Left ventricle myocardium superior (tissue), 1 donor: Measurements from ENCODE around the gene DNA2. TPM values are rescaled to one million over a fixed set of nuclear protein-coding genes. Genes with fewer than 3 reads are reported as not detected.

Source experiments
- ATAC-seq: fragments of 200-7000 bp; cut with Tn5 transposase; one replicate; pipeline ENCODE4 v1.9.1; 2020; ENCODE audit warnings: mild to moderate bottlenecking, moderate library complexity
- DNase-seq: peaks from one replicate; pipeline ENCODE4 v3.0.0-alpha.2; 2020
- intact Hi-C: fragments of 100-400 bp; cut with micrococcal nuclease; formaldehyde crosslinking; loops from one replicate; pipeline ENCODE4 v1.11.0; 2022
- total RNA-seq: library from RNA; stranded (reverse); fragmentation: NEBNext Ultra II Directional; extraction: Animal tissue kit (Norgen Biotek cat#: 25700); gene quantifications from one replicate; pipeline ENCODE4 v1.2.1, GENCODE V29; 2021
- donor health status: DM: no; HTN: yes; CAD: no; lungs with severe emphysema.

The DNA2 gene
- total RNA-seq, 1 donor from 2014 or later, result 1.5 TPM

GRCh38 chr10:68366600-68366999, 105.2 kb downstream of the DNA2 start:
- ATAC-seq, result no peak
- DNase-seq, result no peak
- intact Hi-C loops, result no loop called here

GRCh38 chr10:68365611-68366010, 106.2 kb downstream of the DNA2 start:
- intact Hi-C loops, result no loop called here

GRCh38 chr10:68364101-68364886, 107.5 kb downstream of the DNA2 start:
- DNase-seq, result no peak
- ATAC-seq, result no peak
- intact Hi-C loops, result no loop called here

More at GRCh38 chr10:68365611-68366010, 106.2 kb downstream of the DNA2 start:
- DNase-seq (no peak), ATAC-seq (no peak)

Other genes with a start within 250 kb of the DNA2 start
- not detected for gene ATOH7, start 239.9 kb downstream of the DNA2 start, total RNA-seq
- gene HNRNPH3, start 139.9 kb downstream of the DNA2 start, total RNA-seq, result 133 TPM
- 4.6 TPM for gene PBLD, start 139.0 kb downstream of the DNA2 start, total RNA-seq
- 8.6 TPM for gene RUFY2, start 64.7 kb downstream of the DNA2 start, total RNA-seq
- 13.1 TPM for gene SLC25A16, start 55.5 kb upstream of the DNA2 start, total RNA-seq
- 3.6 TPM for gene TET1, start 88.4 kb upstream of the DNA2 start, total RNA-seq
- 21.5 TPM for gene CCAR1, start 249.3 kb upstream of the DNA2 start, total RNA-seq